ENCODE measurements around the gene SIK2. TPM values are rescaled to one million over a fixed set of nuclear protein-coding genes. Genes with fewer than 3 reads are reported as not detected.

SIK2 gene
- total and polyA plus RNA-seq, 9 of the 15 experiments (the other 6 are each of a cell fraction or from before 2014, with no cell fraction given): 0.74 to 11.6 (median 3.8) TPM

DNA sequence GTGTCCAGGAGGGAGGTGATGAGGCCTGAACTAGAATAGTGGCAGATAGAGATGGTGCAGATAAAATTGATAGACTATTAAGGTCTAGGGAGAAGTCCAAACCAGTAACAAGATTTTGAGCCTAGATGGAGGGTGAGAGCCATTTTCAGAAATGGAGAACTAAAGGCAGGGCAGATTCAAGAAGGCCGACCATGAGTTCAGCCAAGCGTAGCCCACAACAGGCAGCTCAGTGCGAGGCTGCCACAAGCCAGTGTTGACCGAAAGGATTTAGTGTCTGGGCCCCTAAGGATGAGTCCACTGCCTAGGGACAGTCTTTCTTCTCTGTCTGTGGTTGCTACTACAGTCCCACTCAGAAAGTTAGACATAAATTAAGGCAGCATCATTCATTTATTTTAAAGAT lies 112.3 kb downstream of the SIK2 start:
- Histone ChIP-seq H3K4me2 (ENCODE audit: insufficient read depth, low read length) (no peak overlapping the region), H3K27ac (ENCODE audit: extremely low read depth, low read depth, low read length) (no peak overlapping the region)

More for the DNA sequence above, 112.3 kb downstream of the SIK2 start:
- Histone ChIP-seq H2AFZ (ENCODE audit: low read depth, low read length) (no peak overlapping the region), H3K4me3 (no peak overlapping the region), H3K9ac (ENCODE audit: insufficient read depth in 1 of 2, low read depth in 2 of 2, low read length in 2 of 2) (no peak overlapping the region), H3K79me2 (ENCODE audit: control insufficient read depth, insufficient read depth, low read length) (no peaks in the 10 kb centered on the region), H3K9me3 (replicated peaks; ENCODE audit: control insufficient read depth, insufficient read depth, low read depth, low read length) (no peaks in the 10 kb centered on the region), H3K27me3 (ENCODE audit: control insufficient read depth in 2 of 2, insufficient read depth in 2 of 2, low read length in 2 of 2) (no peaks in the 10 kb centered on the region), H3K9me1 (ENCODE audit: control insufficient read depth, insufficient read depth, low read length) (no peaks in the 10 kb centered on the region), H3K4me1 (replicated peaks in 1 of 2; ENCODE audit: control insufficient read depth in 2 of 2, insufficient read depth in 2 of 2, low read length in 2 of 2) (no peaks in the 10 kb centered on the region; a peak in 1 of 5 replicates), H4K20me1 (replicated peaks; ENCODE audit: control insufficient read depth, insufficient read depth, low read length) (0 out of 2 replicates have a peak, but pooled peaks cover 3% of the 10 kb centered on the region), H3K36me3 (ENCODE audit: control insufficient read depth, insufficient read depth, low read length) (peaks cover 33% of the 10 kb centered on the region; the same call in 2 of the 3 replicates)
- FAIRE-seq (no peak), ATAC-seq (no peak), DNase-seq (ENCODE audit: extremely low read depth in 1 of 4, low spot score in 3 of 4) (no peak)
- POLR2A ChIA-PET: interaction anchor here (0.8 to 1.7 kb wide), 2 partner anchors 9 to 15 kb away, joined by 4 to 5 read pairs; no protein-coding TSS in a partner anchor
- BruUV-seq (replicated peaks): no TSS peak
- CTCF ChIA-PET (ENCODE audit: low intra/inter-chr PET ratio): no interaction called here
- WGBS (ENCODE audit: insufficient coverage, low coverage, missing lambda C conversion rate): 94% methylated on average over 4 of the region's 4 CpGs
- TF ChIP-seq ZBTB17 (CRISPR knock-in tag; IDR thresholded peaks at IDR 0.05): no peak
- TF ChIP-seq, protein P1, sequence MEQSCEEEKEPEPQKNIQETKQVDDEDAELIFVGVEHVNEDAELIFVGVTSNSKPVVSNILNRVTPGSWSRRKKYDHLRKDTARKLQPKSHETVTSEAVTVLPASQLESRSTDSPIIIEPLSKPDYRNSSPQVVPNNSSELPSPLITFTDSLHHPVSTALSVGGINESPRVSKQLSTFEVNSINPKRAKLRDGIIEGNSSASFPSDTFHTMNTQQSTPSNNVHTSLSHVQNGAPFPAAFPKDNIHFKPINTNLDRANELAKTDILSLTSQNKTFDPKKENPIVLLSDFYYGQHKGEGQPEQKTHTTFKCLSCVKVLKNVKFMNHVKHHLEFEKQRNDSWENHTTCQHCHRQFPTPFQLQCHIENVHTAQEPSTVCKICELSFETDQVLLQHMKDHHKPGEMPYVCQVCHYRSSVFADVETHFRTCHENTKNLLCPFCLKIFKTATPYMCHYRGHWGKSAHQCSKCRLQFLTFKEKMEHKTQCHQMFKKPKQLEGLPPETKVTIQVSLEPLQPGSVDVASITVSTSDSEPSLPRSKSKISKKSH (CRISPR knock-in tag; IDR thresholded peaks at IDR 0.05): no peak
- TF ChIP-seq ZNF57 (CRISPR knock-in tag; IDR thresholded peaks at IDR 0.05): no peak
- no peak for TF ChIP-seq PRMT5 (CRISPR knock-in tag; IDR thresholded peaks at IDR 0.05)
- no peak for TF ChIP-seq ATF4 (CRISPR knock-in tag; IDR thresholded peaks at IDR 0.05)
- no peak for TF ChIP-seq CREB3L1 (IDR thresholded peaks at IDR 0.05; ENCODE audit: borderline replicate concordance, low read depth)
- no peak for TF ChIP-seq BRD9 (IDR thresholded peaks at IDR 0.05; ENCODE audit: low read depth, partially characterized antibody)
- TF ChIP-seq SIN3B (IDR thresholded peaks at IDR 0.05; ENCODE audit: low read depth): no peak
- no peak for TF ChIP-seq NFATC3 (IDR thresholded peaks at IDR 0.05)
- no peak for TF ChIP-seq ZFP1 (CRISPR knock-in tag; IDR thresholded peaks at IDR 0.05)
- intact Hi-C loops (cut with micrococcal nuclease): no loop called here
- in situ Hi-C loops (cut with MboI): no loop called here
